H9 (cell line): Measurements from ENCODE around the gene RNF8. TPM values are rescaled to one million over a fixed set of nuclear protein-coding genes. Genes with fewer than 3 reads are reported as not detected.

Experiments
- DNase-seq: peaks from one replicate; pipeline ENCODE4 v3.0.0-alpha.2; 2017
- H2AFZ ChIP-seq: one replicate; pipeline ENCODE4 v1.6.1; 2013; ENCODE audit warnings: mild to moderate bottlenecking, low read length, control low read depth, moderate library complexity
- H2AK5ac ChIP-seq: 2 replicates; pipeline ENCODE4 v1.6.1; 2013; ENCODE audit warnings: low read length, control low read depth, mixed read lengths; ENCODE audit not compliant: insufficient read length
- H2BK120ac ChIP-seq: one replicate; pipeline ENCODE4 v1.6.1; 2013; ENCODE audit warnings: low read depth, mild to moderate bottlenecking, low read length, control low read depth, inconsistent platforms; ENCODE audit not compliant: poor library complexity, severe bottlenecking
- H2BK12ac ChIP-seq: 2 replicates; pipeline ENCODE4 v1.6.1; 2013; ENCODE audit warnings: low read length, control low read depth, mixed read lengths, low read depth; ENCODE audit not compliant: insufficient read length
- H2BK15ac ChIP-seq: 2 replicates; pipeline ENCODE4 v1.6.1; 2013; ENCODE audit warnings: low read depth, low read length, control low read depth
- H2BK20ac ChIP-seq: one replicate; pipeline ENCODE4 v1.6.1; 2013; ENCODE audit warnings: low read depth, mild to moderate bottlenecking, low read length, control low read depth, inconsistent platforms; ENCODE audit not compliant: poor library complexity, severe bottlenecking
- H2BK5ac ChIP-seq: 2 replicates; pipeline ENCODE4 v1.6.1; 2013; ENCODE audit warnings: low read length, control low read depth, mixed read lengths; ENCODE audit not compliant: insufficient read length
- H3K14ac ChIP-seq: 2 replicates; pipeline ENCODE4 v1.6.1; 2013; ENCODE audit warnings: low read length, control low read depth; ENCODE audit not compliant: insufficient read depth
- H3K18ac ChIP-seq: 2 replicates; pipeline ENCODE4 v1.6.1; 2013; ENCODE audit warnings: low read depth, mild to moderate bottlenecking, mixed read lengths, low read length, control low read depth; ENCODE audit not compliant: insufficient read length
- H3K23ac ChIP-seq: 2 replicates; pipeline ENCODE4 v1.6.1; 2013; ENCODE audit warnings: low read length, control low read depth, mixed read lengths, low read depth; ENCODE audit not compliant: insufficient read length
- H3K23me2 ChIP-seq: 2 replicates; pipeline ENCODE4 v1.6.1; 2013; ENCODE audit warnings: low read depth, mild to moderate bottlenecking, mixed read lengths, low read length, control low read depth; ENCODE audit not compliant: insufficient read length, poor library complexity, severe bottlenecking
- H3K27ac ChIP-seq: 2 replicates; pipeline ENCODE4 v1.5.1; 2013; ENCODE audit warnings: low read length, control low read depth, mixed read lengths, low read depth; ENCODE audit not compliant: insufficient read length
- H3K27me3 ChIP-seq: 2 replicates; pipeline ENCODE4 v1.6.1; 2013; ENCODE audit warnings: low read length, control low read depth, inconsistent platforms; ENCODE audit not compliant: insufficient read depth
- H3K4ac ChIP-seq: 2 replicates; pipeline ENCODE4 v1.6.1; 2013; ENCODE audit warnings: low read depth, mild to moderate bottlenecking, control low read depth, inconsistent platforms, low read length, moderate library complexity
- H3K4me1 ChIP-seq: 2 replicates; pipeline ENCODE4 v1.6.1; 2013; ENCODE audit warnings: low read length, control low read depth, inconsistent platforms; ENCODE audit not compliant: insufficient read depth
- H3K4me2 ChIP-seq: 2 replicates; pipeline ENCODE4 v1.6.1; 2013; ENCODE audit warnings: low read length, control low read depth, mixed read lengths; ENCODE audit not compliant: insufficient read length, insufficient read depth
- H3K56ac ChIP-seq: 2 replicates; pipeline ENCODE4 v1.6.1; 2013; ENCODE audit warnings: low read depth, mild to moderate bottlenecking, mixed read lengths, low read length, control low read depth; ENCODE audit not compliant: insufficient read length
- H3K79me1 ChIP-seq: 2 replicates; pipeline ENCODE4 v1.6.1; 2013; ENCODE audit warnings: low read depth, mild to moderate bottlenecking, moderate library complexity, low read length, control low read depth, inconsistent platforms; ENCODE audit not compliant: insufficient read depth, poor library complexity, severe bottlenecking
- H3K79me2 ChIP-seq: 2 replicates; pipeline ENCODE4 v1.6.1; 2013; ENCODE audit warnings: low read length, control low read depth, inconsistent platforms; ENCODE audit not compliant: insufficient read depth
- H3K9ac ChIP-seq: 2 replicates; pipeline ENCODE4 v1.6.1; 2013; ENCODE audit warnings: low read length, control low read depth, mixed read lengths; ENCODE audit not compliant: insufficient read length; ENCODE audit errors: extremely low read depth
- H3K9me3 ChIP-seq: one replicate; pipeline ENCODE4 v1.6.1; 2013; ENCODE audit warnings: low read depth, low read length, inconsistent platforms; ENCODE audit not compliant: control insufficient read depth
- H3T11ph ChIP-seq: one replicate; pipeline ENCODE4 v1.6.1; 2013; ENCODE audit warnings: mild to moderate bottlenecking, low read length, control low read depth, inconsistent platforms
- H4K20me1 ChIP-seq: one replicate; pipeline ENCODE4 v1.6.1; 2013; ENCODE audit not compliant: control insufficient read depth, insufficient read length, insufficient read depth
- H4K5ac ChIP-seq: 2 replicates; pipeline ENCODE4 v1.6.1; 2013; ENCODE audit warnings: low read depth, mild to moderate bottlenecking, mixed read lengths, low read length, control low read depth; ENCODE audit not compliant: insufficient read length
- H4K8ac ChIP-seq: replicated peaks from 2 replicates; pipeline ENCODE4 v1.6.1; 2013; ENCODE audit warnings: low read length, control low read depth, mixed read lengths, low read depth; ENCODE audit not compliant: insufficient read length
- H4K91ac ChIP-seq: 2 replicates; pipeline ENCODE4 v1.6.1; 2013; ENCODE audit warnings: low read depth, mild to moderate bottlenecking, moderate library complexity, mixed read lengths, low read length, control low read depth; ENCODE audit not compliant: insufficient read length
- H3K27ac Mint-ChIP-seq, 3 experiments: 2 replicates in 2 of 3; 3 replicates in 1 of 3; pipeline ENCODE4 v1.8.0; 2020 to 2021; ENCODE audit warnings: mixed read lengths in 3 of 3, mild to moderate bottlenecking in 1 of 3, moderate library complexity in 1 of 3
- H3K27me3 Mint-ChIP-seq: 2 replicates; pipeline ENCODE4 v1.8.0; 2021; ENCODE audit warnings: low read depth, mild to moderate bottlenecking, moderate library complexity, mixed read lengths
- H3K36me3 Mint-ChIP-seq, 3 experiments: 2 replicates in 2 of 3; 3 replicates in 1 of 3; pipeline ENCODE4 v1.8.0; 2020 to 2021; ENCODE audit warnings: low read depth in 3 of 3, mixed read lengths in 3 of 3; ENCODE audit not compliant: insufficient read depth in 1 of 3
- H3K4me1 Mint-ChIP-seq, 2 experiments: 2 replicates each; pipeline ENCODE4 v1.8.0; 2020; ENCODE audit warnings: mixed read lengths in 2 of 2
- H3K4me3 Mint-ChIP-seq, 2 experiments: 2 replicates in 1 of 2; 3 replicates in 1 of 2; pipeline ENCODE4 v1.8.0; 2020 to 2021; ENCODE audit warnings: mild to moderate bottlenecking in 2 of 2, mixed read lengths in 2 of 2, moderate library complexity in 1 of 2
- H3K9me3 Mint-ChIP-seq, 2 experiments: 2 replicates in 1 of 2; 3 replicates in 1 of 2; pipeline ENCODE4 v1.8.0; 2020; ENCODE audit warnings: mild to moderate bottlenecking in 2 of 2, mixed read lengths in 2 of 2, moderate library complexity in 1 of 2
- CTCF ChIP-seq: fragments of 200-600 bp; sonication (generic); conservative IDR thresholded peaks from 3 replicates; pipeline ENCODE4 v1.8.0; 2021; ENCODE audit warnings: antibody characterized with exemption, mild to moderate bottlenecking
- WGBS: extraction: QIAGEN DNeasy Blood & Tissue Kit; methylation state at CpG from one replicate; pipeline ENCODE4 v1.1.7; 2013; ENCODE audit warnings: missing lambda C conversion rate, low lambda C conversion rate, mixed read lengths; ENCODE audit not compliant: insufficient read length; ENCODE audit errors: extremely low coverage; 5-methylcytosine and 5-hydroxymethylcytosine counted together
- total RNA-seq: library from RNA; stranded (reverse); gene quantifications from 2 replicates; pipeline ENCODE4 v1.2.1, GENCODE V29; 2021

The RNF8 gene
- total RNA-seq, 1 experiment from 2014 or later, result 34.7 TPM

DNA sequence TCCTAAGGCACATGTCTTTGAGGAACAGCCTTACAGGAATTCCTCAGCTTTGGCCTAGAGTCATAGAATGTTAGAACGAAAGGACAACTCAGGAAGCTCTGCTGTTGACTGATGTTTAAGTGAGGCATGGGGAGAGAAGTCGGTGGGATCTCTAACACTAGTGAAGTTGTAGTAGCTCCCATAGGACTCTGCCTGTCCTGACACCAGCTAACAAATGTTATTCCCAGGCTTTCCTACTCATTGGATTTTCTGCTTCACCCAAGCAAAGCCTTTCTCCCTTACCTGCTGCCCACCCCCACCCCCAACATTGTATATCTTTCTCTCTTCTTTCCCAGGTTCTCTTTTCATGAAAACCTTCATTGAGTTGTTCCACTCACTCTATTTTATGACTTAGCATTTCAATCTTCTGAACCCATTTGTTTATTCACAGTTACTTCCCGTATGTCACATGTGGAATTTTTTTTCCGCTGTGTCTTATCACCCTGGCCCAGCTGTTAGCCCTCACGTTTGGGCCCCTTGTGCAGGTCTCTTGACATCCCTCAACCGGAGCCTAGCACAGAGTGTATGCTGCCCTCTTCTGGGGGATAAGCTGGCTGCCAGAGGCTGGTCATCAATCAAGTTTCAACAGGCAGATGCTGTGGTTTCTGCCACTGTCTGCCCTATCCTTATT, 39.2 kb upstream of the RNF8 start:
- peaks cover 2 to 24% (median 22%) of the 10 kb centered on the region in 3 experiments for H3K36me3 Mint-ChIP-seq
- no CpG with 5 or more reads among the region's 6 CpGs for WGBS

More for the DNA sequence above, 39.2 kb upstream of the RNF8 start:
- no peak overlapping the region for H3K56ac ChIP-seq
- no peak overlapping the region for H2BK120ac ChIP-seq
- H3K9ac ChIP-seq, result no peak overlapping the region
- H2BK15ac ChIP-seq, result no peak overlapping the region
- no peak overlapping the region for H2BK5ac ChIP-seq
- H3T11ph ChIP-seq, result no peak overlapping the region
- peak overlapping the region in 1 of 3 experiments; percentile 5; a peak in 1 of 7 replicates for H3K27ac Mint-ChIP-seq
- H3K23me2 ChIP-seq, result no peaks in the 10 kb centered on the region
- H3K23ac ChIP-seq, result no peak overlapping the region
- no peak overlapping the region for H2AFZ ChIP-seq
- peak; percentile 71 for DNase-seq
- no peak overlapping the region for H3K4me2 ChIP-seq
- no peak overlapping the region for H2AK5ac ChIP-seq
- H3K14ac ChIP-seq, result no peak overlapping the region
- H3K27me3 Mint-ChIP-seq, result no peaks in the 10 kb centered on the region
- no peaks in the 10 kb centered on the region for H3K79me1 ChIP-seq
- no peak overlapping the region for H4K5ac ChIP-seq
- no peak overlapping the region for H3K4me3 Mint-ChIP-seq
- H4K91ac ChIP-seq, result no peak overlapping the region
- no peaks in the 10 kb centered on the region; a peak in 1 of 5 replicates for H3K9me3 Mint-ChIP-seq
- no peak overlapping the region for H2BK12ac ChIP-seq
- H3K18ac ChIP-seq, result no peak overlapping the region
- no peaks in the 10 kb centered on the region for H3K4me1 ChIP-seq
- no peaks in the 10 kb centered on the region for H3K27me3 ChIP-seq
- H3K4ac ChIP-seq, result no peak overlapping the region
- no peaks in the 10 kb centered on the region for H3K79me2 ChIP-seq
- H4K20me1 ChIP-seq, result no peaks in the 10 kb centered on the region
- H3K4me1 Mint-ChIP-seq, result no peaks in the 10 kb centered on the region; a peak in 1 of 4 replicates
- no peak overlapping the region for H4K8ac ChIP-seq
- H2BK20ac ChIP-seq, result no peak overlapping the region
- TF ChIP-seq CTCF, result peak; percentile 81
- no peak overlapping the region for H3K27ac ChIP-seq
- no peaks in the 10 kb centered on the region for H3K9me3 ChIP-seq
